COLO829 (cell line): ENCODE data around the gene OLFM2.
"Not testable (repeated sequence)": the region's sequence is repeated elsewhere in the genome, so short reads cannot be mapped to it uniquely, and the experiment has no call there.

ENCODE experiments used
- DNase-seq: peaks from one replicate; pipeline ENCODE4 v3.0.0; 2012; ENCODE audit warnings: low spot score

Gene OLFM2

GRCh38 chr19:9827289-9828238 lies 108.8 kb downstream of the OLFM2 start, which contains the start of gene UBL5:
Gene UBL5 (plus strand): TSS chr19:9827918. CDS start chr19:9828338, 420 bp downstream.
- DNase-seq: peak; percentile 92

- DNase-seq: no peak
Observed at GRCh38 chr19:9823816-9824215, 112.5 kb downstream of the OLFM2 start.

- not testable (repeated sequence) for DNase-seq
Observed at GRCh38 chr19:9820034-9820433, 116.3 kb downstream of the OLFM2 start.

GRCh38 chr19:9819596-9819909 lies 116.8 kb downstream of the OLFM2 start:
- peak; percentile 97 for DNase-seq

- DNase-seq: peak; percentile 27
Observed at GRCh38 chr19:9818734-9819595, 117.3 kb downstream of the OLFM2 start, which contains the start of gene FBXL12. Gene FBXL12 (minus strand): TSS chr19:9819079. CDS start chr19:9818813, 266 bp downstream.

GRCh38 chr19:9818175-9818733 lies 118.1 kb downstream of the OLFM2 start:
- DNase-seq: no peak

GRCh38 chr19:9811139-9811538 lies 125.2 kb downstream of the OLFM2 start:
- no peak for DNase-seq

GRCh38 chr19:9808855-9809824 lies 127.2 kb downstream of the OLFM2 start:
- DNase-seq: no peak

- DNase-seq: no peak
Observed at GRCh38 chr19:9806803-9807202, 129.5 kb downstream of the OLFM2 start.
